GM23248 (cell line): ENCODE measurements around the gene PAPPA.

Experiments
- EZH2 ChIP-seq: fragments of 200-600 bp; sonication (generic); IDR thresholded peaks from 2 replicates; pipeline ENCODE4 v1.6.1; 2018; ENCODE audit warnings: antibody characterized with exemption, mild to moderate bottlenecking; ENCODE audit not compliant: insufficient read depth, poor library complexity, severe bottlenecking
- EZH2phosphoT487 ChIP-seq: fragments of 200-600 bp; sonication (generic); IDR thresholded peaks from 2 replicates; pipeline ENCODE4 v1.6.1; 2018; ENCODE audit warnings: antibody characterized with exemption, moderate library complexity, mild to moderate bottlenecking, low read depth; ENCODE audit not compliant: insufficient read depth

- TF ChIP-seq EZH2phosphoT487 = no peak
- TF ChIP-seq EZH2 = no peak
These were observed 190.8 kb downstream of the PAPPA start for GRCh38 chr9:116344416-116344815.
